ENCODE measurements around the gene CCNL1.

CCNL1 gene

DNA sequence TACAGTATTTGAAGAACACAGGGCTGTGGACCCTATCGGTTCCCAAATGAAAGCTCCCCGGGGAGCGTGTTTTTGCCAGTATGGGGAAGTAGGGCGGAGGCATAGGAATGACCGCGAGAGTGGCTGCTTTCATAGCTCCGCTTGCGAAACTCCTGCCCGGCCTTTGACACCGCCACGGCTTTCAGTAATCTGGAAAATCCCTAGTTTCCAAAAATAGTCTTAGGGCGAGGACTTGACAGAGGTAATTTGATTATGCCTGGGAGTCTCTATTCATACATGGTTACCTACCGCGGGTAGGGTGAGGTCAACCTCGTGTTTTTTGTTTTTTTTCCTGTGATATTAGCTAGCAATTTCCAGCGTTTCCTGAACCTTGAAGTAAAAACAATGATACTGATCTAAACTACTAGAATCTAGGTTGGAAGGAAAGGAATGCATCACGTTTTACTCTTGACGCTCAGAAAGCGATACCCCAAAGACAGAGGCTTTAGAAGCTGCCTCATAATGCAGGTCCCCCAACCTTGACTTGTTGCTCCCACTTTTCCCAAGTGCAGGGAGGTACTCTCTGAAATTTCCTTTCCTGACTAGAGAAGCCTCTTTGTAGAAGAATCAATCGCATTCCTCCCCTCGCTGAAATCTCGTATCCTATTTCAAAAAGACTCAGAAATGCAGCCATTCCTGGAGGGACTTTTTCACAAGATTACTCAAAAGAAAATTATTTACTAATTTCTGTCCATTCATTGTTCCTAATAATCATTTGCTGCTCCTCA lies 894 bp upstream of the CCNL1 start:
- Histone ChIP-seq H3K4me1 (ENCODE audit: control insufficient read depth, low read depth, low read length) (peaks cover 1% of the 10 kb centered on the region), H3K79me1 (ENCODE audit: low read length) (no peaks in the 10 kb centered on the region), H3K27ac (ENCODE audit: low read depth, low read length) (peak overlapping the region; percentile 74), H3K36me3 (ENCODE audit: control insufficient read depth, insufficient read depth, low read length) (no peaks in the 10 kb centered on the region), H3K18ac (ENCODE audit: low read length) (peak overlapping the region; percentile 23), H4K8ac (ENCODE audit: low read depth, low read length) (peak overlapping the region; percentile 3), H2BK120ac (ENCODE audit: low read depth, low read length) (no peak overlapping the region), H3K56ac (ENCODE audit: low read length) (peak overlapping the region; percentile 93), H3K27me3 (ENCODE audit: insufficient read depth, low read length, poor library complexity) (no peaks in the 10 kb centered on the region), H3K9ac (ENCODE audit: low read length) (peak overlapping the region; percentile 97), H2BK15ac (replicated peaks; ENCODE audit: low read depth) (no peak overlapping the region), H2BK5ac (ENCODE audit: low read length) (peak overlapping the region; percentile 7), H4K5ac (ENCODE audit: low read length) (peak overlapping the region; percentile 33), H3K23ac (ENCODE audit: low read length) (no peak overlapping the region), H2AK5ac (ENCODE audit: low read length) (no peak overlapping the region), H3K4me2 (ENCODE audit: low read length) (peak overlapping the region; percentile 47), H3K4ac (ENCODE audit: low read depth, low read length) (peak overlapping the region; percentile 22), H3K4me3 (ENCODE audit: low read length) (peak overlapping the region; percentile 41), H3K79me2 (ENCODE audit: control insufficient read depth, insufficient read depth, low read length) (peaks cover 33% of the 10 kb centered on the region)
- peak; percentile 68 for DNase-seq
- WGBS (ENCODE audit: extremely low coverage, insufficient coverage, low lambda C conversion rate), result no CpG with 5 or more reads among the region's 22 CpGs

DNA sequence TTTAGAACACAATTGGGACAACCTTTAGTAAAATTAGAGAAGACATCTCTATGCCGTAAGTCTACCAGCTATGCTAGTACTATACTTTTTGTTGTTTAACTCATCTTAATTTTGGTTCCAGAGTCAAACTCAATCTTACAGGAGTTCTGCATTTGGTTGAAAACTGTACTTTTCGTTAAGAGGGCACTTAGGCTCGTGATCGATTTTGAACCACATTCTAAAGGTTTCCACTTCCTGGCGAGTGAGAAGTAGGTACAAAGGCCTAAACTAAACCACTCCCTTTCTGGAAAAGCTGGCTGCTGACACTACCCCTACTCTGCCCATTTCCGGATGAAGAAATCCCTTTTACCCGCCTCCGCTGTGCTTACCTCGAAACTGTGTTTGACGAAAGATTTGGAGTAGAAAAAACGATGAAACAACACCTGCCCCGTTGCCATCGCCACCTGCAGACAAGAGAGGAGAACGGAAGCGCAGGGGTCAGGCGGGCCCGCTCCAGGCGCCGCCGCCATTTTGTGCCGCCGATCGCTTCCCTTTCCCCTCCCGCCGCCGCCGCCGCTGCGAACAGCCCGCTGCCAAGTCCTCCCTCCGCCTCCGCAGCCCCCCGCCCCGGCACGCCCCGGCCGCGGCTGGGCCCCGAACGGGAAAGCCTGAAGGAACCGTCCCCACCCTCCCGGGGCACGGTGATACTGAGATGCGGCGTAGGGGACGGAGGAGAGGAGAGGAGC lies 748 bp downstream of the CCNL1 start:
- Histone ChIP-seq H4K5ac (ENCODE audit: low read length) (no peak overlapping the region), H3K79me2 (ENCODE audit: control insufficient read depth, insufficient read depth, low read length) (peaks cover 37% of the 10 kb centered on the region), H2BK120ac (ENCODE audit: low read depth, low read length) (peak overlapping the region; percentile 40), H3K36me3 (ENCODE audit: control insufficient read depth, insufficient read depth, low read length) (no peaks in the 10 kb centered on the region), H3K27ac (ENCODE audit: low read depth, low read length) (peak overlapping the region; percentile 91), H3K4me3 (ENCODE audit: low read length) (peak overlapping the region; percentile 90), H3K18ac (ENCODE audit: low read length) (peak overlapping the region; percentile 99), H4K8ac (ENCODE audit: low read depth, low read length) (no peak overlapping the region), H3K4me2 (ENCODE audit: low read length) (peak overlapping the region; percentile 60), H3K23ac (ENCODE audit: low read length) (no peak overlapping the region), H3K4ac (ENCODE audit: low read depth, low read length) (peak overlapping the region; percentile 99), H3K79me1 (ENCODE audit: low read length) (peaks cover 1% of the 10 kb centered on the region), H3K9ac (ENCODE audit: low read length) (peak overlapping the region; percentile 97), H2BK5ac (ENCODE audit: low read length) (peak overlapping the region; percentile 79), H3K4me1 (ENCODE audit: control insufficient read depth, low read depth, low read length) (peaks cover 1% of the 10 kb centered on the region), H2BK15ac (replicated peaks; ENCODE audit: low read depth) (no peak overlapping the region), H3K27me3 (ENCODE audit: insufficient read depth, low read length, poor library complexity) (no peaks in the 10 kb centered on the region), H2AK5ac (ENCODE audit: low read length) (no peak overlapping the region), H3K56ac (ENCODE audit: low read length) (peak overlapping the region; percentile 99)
- peak; percentile 77 for DNase-seq
- WGBS (ENCODE audit: extremely low coverage, insufficient coverage, low lambda C conversion rate), result no CpG with 5 or more reads among the region's 46 CpGs

DNA sequence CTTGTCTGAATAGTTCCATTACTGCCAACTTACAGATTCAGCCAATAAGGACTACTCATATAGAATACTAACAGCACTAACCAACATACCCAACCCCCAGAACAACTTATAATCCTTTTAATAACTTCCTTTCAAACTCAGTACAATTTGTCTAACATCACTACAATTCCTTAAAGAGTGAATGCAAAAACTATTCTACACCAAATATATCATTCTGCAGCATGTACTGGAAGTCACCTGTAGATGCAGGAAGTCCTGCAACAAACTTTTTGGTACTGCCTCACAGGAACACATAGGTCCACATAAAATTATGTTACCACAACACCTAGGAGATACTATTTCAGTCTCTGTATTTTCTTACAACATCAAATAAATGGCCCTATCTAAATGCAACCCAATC lies 2.1 kb downstream of the CCNL1 start:
- H3K79me1 ChIP-seq (ENCODE audit: low read length), result peaks cover 1% of the 10 kb centered on the region
- H3K4ac ChIP-seq (ENCODE audit: low read depth, low read length), result no peak overlapping the region
- H2AK5ac ChIP-seq (ENCODE audit: low read length), result no peak overlapping the region
- H3K23ac ChIP-seq (ENCODE audit: low read length), result no peak overlapping the region
- H3K36me3 ChIP-seq (ENCODE audit: control insufficient read depth, insufficient read depth, low read length), result peaks cover 2% of the 10 kb centered on the region
- no peak overlapping the region for H2BK5ac ChIP-seq (ENCODE audit: low read length)
- no peak overlapping the region for H2BK120ac ChIP-seq (ENCODE audit: low read depth, low read length)
- peak overlapping the region; percentile 37 for H3K4me2 ChIP-seq (ENCODE audit: low read length)
- H2BK15ac ChIP-seq (replicated peaks; ENCODE audit: low read depth), result no peak overlapping the region
- H3K18ac ChIP-seq (ENCODE audit: low read length), result no peak overlapping the region
- H3K4me3 ChIP-seq (ENCODE audit: low read length), result no peak overlapping the region
- H3K4me1 ChIP-seq (ENCODE audit: control insufficient read depth, low read depth, low read length), result peaks cover 1% of the 10 kb centered on the region
- no peaks in the 10 kb centered on the region for H3K27me3 ChIP-seq (ENCODE audit: insufficient read depth, low read length, poor library complexity)
- no peak for DNase-seq
- H3K9ac ChIP-seq (ENCODE audit: low read length), result peak overlapping the region; percentile 49
- H3K79me2 ChIP-seq (ENCODE audit: control insufficient read depth, insufficient read depth, low read length), result peaks cover 38% of the 10 kb centered on the region
- no peak overlapping the region for H4K5ac ChIP-seq (ENCODE audit: low read length)
- H3K56ac ChIP-seq (ENCODE audit: low read length), result no peak overlapping the region
- no peak overlapping the region for H4K8ac ChIP-seq (ENCODE audit: low read depth, low read length)
- no peak overlapping the region for H3K27ac ChIP-seq (ENCODE audit: low read depth, low read length)

DNA sequence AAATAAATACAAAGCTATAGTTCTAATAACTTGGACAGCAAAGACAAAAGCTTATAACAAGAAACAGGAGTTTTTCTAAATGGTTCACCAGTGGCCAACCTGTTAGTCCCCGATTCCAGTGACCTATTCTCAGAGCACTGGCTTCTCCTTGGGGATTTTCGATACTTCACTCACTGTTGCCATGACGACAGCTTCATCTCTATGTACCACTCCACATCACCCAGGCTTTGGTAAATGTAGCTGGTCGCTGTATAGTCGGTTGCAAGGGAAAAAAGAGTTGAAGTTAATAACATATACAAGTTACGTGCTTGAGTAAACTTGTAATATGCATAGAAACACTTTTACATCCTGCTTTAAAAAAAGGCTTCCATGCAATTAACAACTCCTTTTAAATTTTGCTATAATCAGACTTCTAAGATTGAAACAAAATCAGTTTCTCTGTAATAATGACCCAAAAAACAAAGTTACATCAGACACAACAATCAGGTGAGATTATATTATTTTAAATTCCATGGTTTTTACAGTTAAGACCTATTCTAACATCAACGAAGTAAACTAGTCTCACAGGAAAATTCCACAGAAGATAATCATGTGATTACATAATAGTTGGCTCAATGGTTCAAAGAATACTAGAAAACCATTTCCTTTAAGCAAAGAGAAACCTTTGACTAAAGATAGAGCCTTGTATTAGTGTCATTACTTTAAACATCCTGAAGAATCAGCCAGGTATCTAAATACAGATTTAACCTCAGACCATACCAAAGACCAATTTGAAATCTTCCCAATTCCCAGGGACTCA lies 2.9 kb downstream of the CCNL1 start:
- no peak overlapping the region for H3K4ac ChIP-seq (ENCODE audit: low read depth, low read length)
- peaks cover 38% of the 10 kb centered on the region for H3K79me2 ChIP-seq (ENCODE audit: control insufficient read depth, insufficient read depth, low read length)
- no peak overlapping the region for H4K5ac ChIP-seq (ENCODE audit: low read length)
- no peak overlapping the region for H3K56ac ChIP-seq (ENCODE audit: low read length)
- peaks cover 1% of the 10 kb centered on the region for H3K4me1 ChIP-seq (ENCODE audit: control insufficient read depth, low read depth, low read length)
- H3K27ac ChIP-seq (ENCODE audit: low read depth, low read length), result no peak overlapping the region
- no peak overlapping the region for H4K8ac ChIP-seq (ENCODE audit: low read depth, low read length)
- DNase-seq, result peak; percentile 61
- H3K4me2 ChIP-seq (ENCODE audit: low read length), result no peak overlapping the region
- H2BK15ac ChIP-seq (replicated peaks; ENCODE audit: low read depth), result no peak overlapping the region
- H2BK120ac ChIP-seq (ENCODE audit: low read depth, low read length), result no peak overlapping the region
- H2BK5ac ChIP-seq (ENCODE audit: low read length), result no peak overlapping the region
- H3K79me1 ChIP-seq (ENCODE audit: low read length), result peaks cover 1% of the 10 kb centered on the region
- H3K27me3 ChIP-seq (ENCODE audit: insufficient read depth, low read length, poor library complexity), result no peaks in the 10 kb centered on the region
- no peak overlapping the region for H2AK5ac ChIP-seq (ENCODE audit: low read length)
- H3K18ac ChIP-seq (ENCODE audit: low read length), result no peak overlapping the region
- no peak overlapping the region for H3K9ac ChIP-seq (ENCODE audit: low read length)
- H3K4me3 ChIP-seq (ENCODE audit: low read length), result no peak overlapping the region
- H3K23ac ChIP-seq (ENCODE audit: low read length), result no peak overlapping the region
- no CpG with 5 or more reads among the region's 7 CpGs for WGBS (ENCODE audit: extremely low coverage, insufficient coverage, low lambda C conversion rate)
- H3K36me3 ChIP-seq (ENCODE audit: control insufficient read depth, insufficient read depth, low read length), result peaks cover 2% of the 10 kb centered on the region

DNA sequence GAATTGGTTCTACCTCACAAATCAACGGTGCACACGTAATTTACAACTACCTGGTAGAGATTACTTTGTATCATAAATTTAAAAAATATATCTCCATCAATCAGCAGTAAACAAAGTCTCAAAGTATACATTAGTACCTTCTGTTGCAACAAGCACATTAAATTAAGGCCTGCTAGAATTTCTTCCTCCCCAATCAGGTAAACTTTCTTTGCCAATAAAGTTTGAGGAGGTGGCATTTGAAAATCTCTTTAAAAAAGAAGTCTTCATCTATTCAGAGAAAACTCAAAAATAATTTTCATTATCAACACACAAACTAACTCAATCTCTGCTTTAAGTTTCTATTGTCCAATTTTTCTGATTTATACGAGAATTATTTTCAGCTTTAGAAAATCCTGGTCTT lies 4.4 kb downstream of the CCNL1 start:
- Histone ChIP-seq H3K4ac (ENCODE audit: low read depth, low read length) (no peak overlapping the region), H3K4me1 (ENCODE audit: control insufficient read depth, low read depth, low read length) (no peaks in the 10 kb centered on the region), H4K5ac (ENCODE audit: low read length) (no peak overlapping the region), H4K8ac (ENCODE audit: low read depth, low read length) (no peak overlapping the region), H3K18ac (ENCODE audit: low read length) (no peak overlapping the region), H3K23ac (ENCODE audit: low read length) (no peak overlapping the region), H3K4me2 (ENCODE audit: low read length) (no peak overlapping the region), H3K9ac (ENCODE audit: low read length) (no peak overlapping the region), H3K27ac (ENCODE audit: low read depth, low read length) (no peak overlapping the region), H3K4me3 (ENCODE audit: low read length) (no peak overlapping the region), H2AK5ac (ENCODE audit: low read length) (no peak overlapping the region), H2BK15ac (replicated peaks; ENCODE audit: low read depth) (no peak overlapping the region), H3K79me1 (ENCODE audit: low read length) (peaks cover 3% of the 10 kb centered on the region), H3K27me3 (ENCODE audit: insufficient read depth, low read length, poor library complexity) (no peaks in the 10 kb centered on the region), H3K56ac (ENCODE audit: low read length) (no peak overlapping the region), H2BK5ac (ENCODE audit: low read length) (no peak overlapping the region), H2BK120ac (ENCODE audit: low read depth, low read length) (no peak overlapping the region), H3K79me2 (ENCODE audit: control insufficient read depth, insufficient read depth, low read length) (peaks cover 38% of the 10 kb centered on the region), H3K36me3 (ENCODE audit: control insufficient read depth, insufficient read depth, low read length) (peaks cover 4% of the 10 kb centered on the region)
- WGBS (ENCODE audit: extremely low coverage, insufficient coverage, low lambda C conversion rate), result 100% methylated on average over 1 of the region's 3 CpGs
- DNase-seq, result no peak

Data from mesendoderm (in vitro differentiated cells).